GM23248 (cell line): ENCODE data around the gene CLIP4.

Source experiments
- EZH2 ChIP-seq: fragments of 200-600 bp; sonication (generic); IDR thresholded peaks from 2 replicates; pipeline ENCODE4 v1.6.1; 2018; ENCODE audit warnings: antibody characterized with exemption, mild to moderate bottlenecking; ENCODE audit not compliant: insufficient read depth, poor library complexity, severe bottlenecking
- EZH2phosphoT487 ChIP-seq: fragments of 200-600 bp; sonication (generic); IDR thresholded peaks from 2 replicates; pipeline ENCODE4 v1.6.1; 2018; ENCODE audit warnings: antibody characterized with exemption, moderate library complexity, mild to moderate bottlenecking, low read depth; ENCODE audit not compliant: insufficient read depth

- TF ChIP-seq EZH2phosphoT487, result no peak
- TF ChIP-seq EZH2, result no peak
These were observed 113.7 kb downstream of the CLIP4 start for GRCh38 chr2:29228947-29229346.
